Jurkat, Clone E6-1 (cell line): ENCODE measurements around the gene WAC. TPM values are rescaled to one million over a fixed set of nuclear protein-coding genes. Genes with fewer than 3 reads are reported as not detected.
"Not testable (repeated sequence)": the region's sequence is repeated elsewhere in the genome, so short reads cannot be mapped to it uniquely, and the experiment has no call there.

Source experiments
- DNase-seq: peaks from one replicate; pipeline ENCODE4 v3.0.0-alpha.2; 2011; ENCODE audit warnings: low read depth, low spot score
- H3K4me3 ChIP-seq: 2 replicates; pipeline ENCODE4 v1.5.1; 2011; ENCODE audit warnings: mild to moderate bottlenecking, low read length, control low read depth, moderate library complexity
- polyA plus RNA-seq: library from polyadenylated mRNA; unstranded; fragments of >200 nt; gene quantifications from one replicate; pipeline ENCODE4 v1.2.1, GENCODE V29; 2012; ENCODE audit warnings: missing spikeins; ENCODE audit not compliant: insufficient read length, insufficient read depth

WAC gene, protein sequence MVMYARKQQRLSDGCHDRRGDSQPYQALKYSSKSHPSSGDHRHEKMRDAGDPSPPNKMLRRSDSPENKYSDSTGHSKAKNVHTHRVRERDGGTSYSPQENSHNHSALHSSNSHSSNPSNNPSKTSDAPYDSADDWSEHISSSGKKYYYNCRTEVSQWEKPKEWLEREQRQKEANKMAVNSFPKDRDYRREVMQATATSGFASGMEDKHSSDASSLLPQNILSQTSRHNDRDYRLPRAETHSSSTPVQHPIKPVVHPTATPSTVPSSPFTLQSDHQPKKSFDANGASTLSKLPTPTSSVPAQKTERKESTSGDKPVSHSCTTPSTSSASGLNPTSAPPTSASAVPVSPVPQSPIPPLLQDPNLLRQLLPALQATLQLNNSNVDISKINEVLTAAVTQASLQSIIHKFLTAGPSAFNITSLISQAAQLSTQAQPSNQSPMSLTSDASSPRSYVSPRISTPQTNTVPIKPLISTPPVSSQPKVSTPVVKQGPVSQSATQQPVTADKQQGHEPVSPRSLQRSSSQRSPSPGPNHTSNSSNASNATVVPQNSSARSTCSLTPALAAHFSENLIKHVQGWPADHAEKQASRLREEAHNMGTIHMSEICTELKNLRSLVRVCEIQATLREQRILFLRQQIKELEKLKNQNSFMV
- 103 TPM for polyA plus RNA-seq

DNA sequence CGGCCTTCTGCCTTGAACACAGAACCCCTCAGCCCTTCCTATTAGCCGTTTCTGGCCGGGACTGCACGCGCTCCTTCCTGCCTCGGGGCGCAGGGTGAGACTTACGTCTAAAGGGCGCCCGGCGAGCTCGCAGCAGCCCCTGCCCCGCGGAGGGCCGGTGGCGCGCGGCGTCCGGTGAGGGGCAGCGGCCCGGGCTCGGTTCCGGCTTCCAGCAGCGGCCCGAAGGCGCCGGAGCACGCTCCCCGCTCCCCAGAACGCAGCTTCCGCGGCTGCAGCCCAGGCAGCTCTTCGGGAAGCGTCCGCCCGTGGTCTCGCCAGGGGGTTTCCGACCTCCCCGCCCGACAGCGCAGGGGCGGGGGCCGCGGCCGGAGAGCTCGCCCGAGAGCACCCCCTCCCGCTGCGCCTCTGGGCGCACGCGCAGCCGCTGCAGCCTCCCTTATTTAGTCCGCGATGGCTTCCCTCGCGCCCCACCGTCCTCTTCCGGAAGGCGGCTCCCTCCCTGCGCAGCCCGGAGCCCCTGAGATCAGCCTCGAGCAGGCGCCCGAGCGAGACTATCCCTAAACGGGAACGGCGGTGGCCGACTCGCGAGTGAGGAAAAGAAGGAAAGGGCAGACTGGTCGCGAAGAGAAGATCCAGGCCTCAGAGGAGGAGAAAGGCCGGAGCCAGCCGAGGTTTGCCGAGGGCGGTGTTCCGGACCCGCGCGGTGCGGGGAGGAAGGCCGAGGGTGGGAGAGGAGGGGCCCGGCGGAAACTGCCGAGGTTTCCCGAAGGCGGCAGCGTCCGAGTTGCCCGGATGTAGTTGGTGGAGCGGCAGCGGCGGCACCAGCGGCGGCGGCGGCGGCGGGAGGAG lies at the start of gene WAC:
Gene WAC (plus strand): TSS at position 782 of the 849 bp plus-strand sequence. CDS start 462 bp downstream, outside the sequence.
- H3K4me3 ChIP-seq: peak within 1 kb of the TSS; percentile 75
- DNase-seq: peak; percentile 85

DNA sequence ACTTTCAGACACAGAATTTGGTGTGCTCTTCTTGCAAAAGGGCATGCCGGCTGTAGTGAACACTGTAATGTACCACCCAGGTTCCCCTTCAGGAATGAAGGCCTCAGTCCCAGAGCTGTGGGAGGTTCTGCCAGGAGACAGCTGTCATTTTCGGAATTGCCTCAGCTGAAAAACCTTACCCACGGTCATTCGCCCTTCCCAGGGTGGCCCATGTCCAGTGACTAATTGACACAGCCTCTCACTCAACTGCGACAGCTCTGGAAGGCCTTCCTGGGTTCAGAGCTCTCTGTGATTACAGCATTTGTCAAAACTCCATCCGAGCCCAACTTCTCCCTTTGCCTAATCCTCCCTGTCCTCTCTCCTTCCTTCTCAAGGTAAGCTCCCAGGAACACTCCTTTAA lies 43.7 kb upstream of the WAC start:
- DNase-seq: no peak

DNA sequence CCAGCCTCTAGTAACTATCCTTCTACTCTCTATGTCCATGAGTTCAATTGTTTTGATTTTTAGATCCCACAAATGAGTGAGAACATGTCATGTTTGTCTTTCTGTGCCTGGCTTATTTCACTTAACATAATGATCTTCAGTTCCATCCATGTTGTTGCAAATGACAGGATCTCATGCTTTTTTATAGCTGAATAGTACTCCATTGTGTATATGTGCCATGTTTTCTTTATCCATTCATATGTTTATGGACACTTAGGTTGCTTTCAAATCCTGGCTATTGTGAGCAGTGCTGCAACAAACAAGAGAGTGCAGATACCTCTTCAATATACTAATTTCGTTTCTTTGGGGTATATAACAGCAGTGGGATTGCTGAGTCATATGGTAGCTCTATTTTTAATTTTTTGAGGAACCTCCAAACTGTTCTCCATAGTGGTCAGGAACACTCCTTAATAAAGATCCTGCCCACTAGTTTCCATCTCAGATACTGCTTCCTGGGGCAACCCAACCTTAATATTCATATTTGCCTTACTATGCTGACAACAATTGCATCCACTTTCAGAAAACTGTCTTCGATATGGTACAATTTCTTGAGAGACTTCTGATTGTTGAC lies 42.6 kb upstream of the WAC start:
- not testable (repeated sequence) for H3K4me3 ChIP-seq, DNase-seq

More for the DNA sequence above, 43.7 kb upstream of the WAC start:
- H3K4me3 ChIP-seq: no peak overlapping the region

DNA sequence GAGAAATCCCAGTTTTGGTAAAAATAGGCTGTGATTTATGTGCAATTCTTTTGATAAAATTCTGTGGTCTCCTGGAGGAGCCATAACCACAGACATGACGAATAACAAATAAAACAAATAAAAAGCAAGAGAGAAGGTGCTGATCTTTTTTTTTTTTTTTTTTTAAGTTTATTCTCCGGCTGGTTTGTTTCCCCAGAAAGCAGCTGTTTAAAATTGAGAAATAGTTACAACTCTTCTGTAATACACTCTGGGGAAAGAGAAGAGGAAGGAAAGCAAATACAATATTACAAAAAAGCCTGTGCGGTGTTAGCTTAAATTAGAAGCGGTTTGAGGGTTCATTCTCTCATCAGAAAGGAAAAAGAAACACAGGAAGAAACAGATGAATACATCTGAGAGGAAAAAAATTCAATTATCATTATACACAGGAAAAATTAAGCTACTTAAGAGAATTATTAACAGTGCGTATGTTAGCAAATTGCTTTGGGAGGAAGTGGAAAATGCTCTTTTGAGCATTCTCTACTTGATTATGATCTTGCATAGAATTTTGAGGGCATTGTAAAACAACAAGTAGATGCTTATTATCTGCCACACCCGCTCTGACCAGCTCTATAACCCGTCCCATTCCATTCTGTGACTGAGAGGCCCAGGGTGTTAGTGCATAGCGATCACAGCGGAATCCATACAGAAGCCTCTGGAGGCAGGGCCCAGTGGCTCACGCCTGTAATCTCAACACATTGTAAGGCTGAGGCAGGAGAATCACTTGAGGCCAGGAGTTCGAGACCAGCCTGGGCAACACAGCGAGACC lies 40.6 kb upstream of the WAC start:
- DNase-seq: no peak
- H3K4me3 ChIP-seq: no peak overlapping the region

DNA sequence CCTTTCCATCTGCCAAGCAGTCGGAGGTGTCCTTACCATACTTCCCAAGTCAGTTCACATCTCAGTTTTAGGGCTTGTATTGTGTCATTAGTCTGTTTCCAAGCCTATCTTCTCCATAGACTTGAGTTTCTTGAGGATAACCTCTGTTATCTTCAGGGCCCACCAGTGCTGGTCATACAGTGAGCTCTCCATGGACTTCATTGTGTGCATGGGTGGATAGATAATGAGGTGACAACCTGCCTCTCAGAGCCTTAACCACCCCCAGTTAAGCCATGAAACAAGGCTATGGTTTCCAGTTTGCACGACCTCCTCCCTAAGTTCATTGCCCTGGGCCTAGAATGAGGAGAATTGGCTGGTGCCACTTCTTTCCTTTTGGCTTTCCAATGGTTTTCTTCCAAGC lies 38.5 kb upstream of the WAC start:
- no peak overlapping the region for H3K4me3 ChIP-seq
- no peak for DNase-seq

DNA sequence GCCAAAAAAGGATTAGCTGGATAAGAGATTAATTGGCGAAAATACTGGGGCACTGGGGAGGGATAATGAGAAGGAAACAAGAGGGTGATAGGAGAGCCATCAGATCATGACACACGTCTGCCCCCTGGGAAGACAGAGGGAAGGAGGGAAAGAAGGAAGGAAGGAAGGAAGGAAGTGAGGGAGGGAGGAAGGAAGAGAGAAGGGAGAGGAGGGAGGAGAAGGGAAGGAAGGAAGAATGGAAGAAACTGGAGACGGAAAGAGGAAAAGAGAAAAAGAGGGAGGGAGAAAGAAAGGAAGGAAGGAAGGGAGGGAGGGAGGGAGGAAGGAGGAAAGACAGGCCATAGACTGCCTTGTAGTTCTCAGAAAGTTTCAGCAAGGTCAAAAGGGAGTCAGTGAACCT lies 37.8 kb upstream of the WAC start:
- no peak for DNase-seq
- H3K4me3 ChIP-seq: no peak overlapping the region

DNA sequence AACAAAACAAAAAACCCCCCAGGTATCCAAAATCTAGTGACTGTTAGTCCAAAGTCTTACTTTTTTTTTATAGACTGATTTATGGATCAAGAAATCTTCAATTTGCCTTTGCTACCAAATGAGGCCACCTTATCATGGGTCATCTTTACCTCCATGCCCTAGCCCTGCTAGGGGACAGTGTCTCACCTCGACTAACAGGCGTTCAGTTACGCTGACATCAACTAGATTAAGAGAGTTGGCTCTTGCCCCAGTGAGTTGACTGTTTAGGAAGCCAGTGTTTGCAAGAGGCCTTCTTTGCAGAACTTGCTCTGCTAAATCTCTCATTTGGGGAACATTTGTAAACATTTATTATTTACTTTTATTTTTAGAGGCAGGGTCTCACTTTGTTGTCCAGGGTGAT lies 36.9 kb upstream of the WAC start:
- no peak overlapping the region for H3K4me3 ChIP-seq
- no peak for DNase-seq

DNA sequence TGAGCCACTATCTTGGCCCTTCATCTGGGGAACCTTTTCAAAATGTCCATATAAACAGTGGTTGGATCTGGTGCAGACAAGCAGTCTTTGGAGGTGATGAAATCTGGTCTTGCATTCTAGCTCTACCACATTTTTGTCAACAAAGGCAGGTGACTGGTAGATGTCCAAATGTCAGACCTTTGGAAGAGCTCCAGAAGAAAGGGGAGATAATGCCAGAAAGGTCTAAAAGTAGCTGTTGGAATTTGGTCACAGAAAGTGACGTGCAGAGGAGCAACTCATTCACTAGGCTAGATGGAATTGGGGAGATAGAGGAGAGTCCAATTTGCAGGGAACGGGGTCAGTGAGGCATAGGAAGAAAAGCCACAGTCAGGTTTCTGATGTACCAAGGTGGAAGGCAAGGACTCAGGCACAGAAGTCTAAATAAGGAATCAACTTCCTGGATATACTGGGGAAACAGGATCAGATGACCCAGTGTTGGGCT lies 36.4 kb upstream of the WAC start:
- H3K4me3 ChIP-seq: no peak overlapping the region
- no peak for DNase-seq

DNA sequence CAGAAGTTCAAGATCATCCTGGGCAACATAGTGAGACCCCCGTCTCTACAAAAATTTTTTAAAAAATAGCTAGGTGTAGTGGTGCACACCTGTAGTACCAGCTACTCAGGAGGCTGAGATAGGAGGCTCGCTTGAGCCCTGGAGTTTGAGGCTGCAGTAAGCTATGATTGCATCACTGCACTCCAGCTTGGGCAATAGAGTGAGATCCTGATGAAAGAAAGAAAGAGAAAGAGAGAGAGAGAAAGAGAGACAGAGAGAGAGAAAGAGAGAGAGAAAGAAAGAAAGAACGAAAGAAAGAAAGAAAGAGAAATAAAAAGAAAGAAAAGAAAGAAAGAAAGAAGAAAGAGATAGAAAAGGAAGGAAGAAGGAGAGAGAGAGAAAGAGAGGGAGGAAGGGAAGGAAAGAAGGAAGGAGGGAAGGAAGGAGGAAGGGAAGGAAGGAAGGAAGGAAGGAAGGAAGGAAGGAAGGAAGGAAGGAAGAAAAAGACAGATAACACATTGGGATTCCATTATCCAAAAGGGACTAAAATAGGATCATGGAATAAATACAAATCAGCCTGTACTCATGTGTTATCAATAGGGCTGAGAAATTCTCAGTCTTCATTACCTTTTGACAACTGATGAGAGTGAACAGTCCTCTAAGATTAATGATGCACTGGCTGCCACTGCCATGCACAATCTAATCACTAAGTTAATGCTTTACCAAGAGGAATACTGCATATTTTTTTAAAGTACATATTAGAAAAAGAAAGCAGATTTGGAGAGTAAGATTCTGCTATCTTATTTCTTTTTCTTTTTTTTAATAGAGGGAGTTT lies 35.4 kb upstream of the WAC start:
- no peak overlapping the region for H3K4me3 ChIP-seq
- DNase-seq: no peak

DNA sequence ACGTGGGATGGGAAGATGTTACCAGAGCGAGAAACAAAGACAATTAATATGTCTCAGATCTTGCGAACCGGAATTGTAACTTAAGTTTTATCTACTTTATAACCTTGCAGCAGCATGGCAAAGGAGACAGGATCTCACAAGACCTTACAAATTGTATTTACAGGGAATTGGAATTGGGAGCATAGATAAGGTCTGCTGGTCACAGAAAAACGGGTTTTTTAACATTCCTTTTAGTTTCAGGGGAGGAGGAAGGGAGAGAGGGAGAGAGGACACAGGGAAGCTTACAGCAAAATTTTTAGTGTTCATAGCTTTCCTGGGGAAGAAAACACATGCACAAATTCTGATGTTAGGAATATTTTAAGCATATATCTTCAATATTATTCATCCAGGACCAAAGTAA lies 32.7 kb upstream of the WAC start:
- not testable (repeated sequence) for H3K4me3 ChIP-seq, DNase-seq

DNA sequence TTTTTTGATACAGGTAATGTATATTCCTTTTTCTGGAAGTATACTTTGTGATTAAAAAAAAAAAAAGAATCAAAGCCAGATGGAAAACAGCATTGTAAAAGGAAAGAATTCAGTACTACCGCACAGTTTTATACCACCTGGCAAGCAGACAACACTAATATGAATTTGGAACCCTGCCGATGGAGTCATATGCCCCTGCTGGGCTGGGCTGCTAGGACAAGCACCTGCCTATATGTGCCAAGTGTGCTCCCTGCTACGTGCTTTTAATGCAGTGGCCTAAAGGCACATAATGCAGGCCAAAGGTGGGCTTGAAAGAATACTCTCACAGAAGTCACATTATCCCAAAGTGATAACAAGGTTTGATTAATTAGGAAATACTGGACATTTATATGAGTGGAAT lies 29.8 kb upstream of the WAC start:
- no peak overlapping the region for H3K4me3 ChIP-seq
- DNase-seq: no peak

DNA sequence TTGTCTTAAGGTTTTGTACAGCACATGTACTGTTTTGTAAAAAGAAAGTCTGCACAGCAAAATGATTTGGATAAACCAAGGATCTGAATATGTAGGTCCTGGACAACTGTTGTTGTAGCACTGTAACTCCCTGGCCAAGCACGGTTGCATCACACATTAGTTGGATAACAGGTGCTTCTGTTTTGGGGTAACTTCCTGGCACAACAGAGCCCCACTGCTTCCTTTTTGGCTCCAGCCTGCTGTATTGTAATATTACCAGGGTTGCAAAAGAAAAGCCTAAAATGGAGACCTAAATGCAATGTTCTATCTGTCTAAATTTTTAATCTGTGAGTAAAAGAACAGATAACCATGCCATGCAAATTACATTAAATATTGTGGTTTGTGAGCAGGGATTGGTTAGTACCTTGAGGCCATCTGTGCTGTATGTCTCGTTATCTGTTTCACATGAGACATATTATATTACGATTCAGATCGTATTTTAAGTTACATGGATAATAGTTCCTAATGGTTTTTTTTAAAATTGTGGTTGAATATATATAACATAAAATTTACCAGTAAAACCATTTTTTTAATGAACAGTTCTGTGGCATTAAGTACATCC lies 27.5 kb upstream of the WAC start:
- no peak for DNase-seq
- no peak overlapping the region for H3K4me3 ChIP-seq

DNA sequence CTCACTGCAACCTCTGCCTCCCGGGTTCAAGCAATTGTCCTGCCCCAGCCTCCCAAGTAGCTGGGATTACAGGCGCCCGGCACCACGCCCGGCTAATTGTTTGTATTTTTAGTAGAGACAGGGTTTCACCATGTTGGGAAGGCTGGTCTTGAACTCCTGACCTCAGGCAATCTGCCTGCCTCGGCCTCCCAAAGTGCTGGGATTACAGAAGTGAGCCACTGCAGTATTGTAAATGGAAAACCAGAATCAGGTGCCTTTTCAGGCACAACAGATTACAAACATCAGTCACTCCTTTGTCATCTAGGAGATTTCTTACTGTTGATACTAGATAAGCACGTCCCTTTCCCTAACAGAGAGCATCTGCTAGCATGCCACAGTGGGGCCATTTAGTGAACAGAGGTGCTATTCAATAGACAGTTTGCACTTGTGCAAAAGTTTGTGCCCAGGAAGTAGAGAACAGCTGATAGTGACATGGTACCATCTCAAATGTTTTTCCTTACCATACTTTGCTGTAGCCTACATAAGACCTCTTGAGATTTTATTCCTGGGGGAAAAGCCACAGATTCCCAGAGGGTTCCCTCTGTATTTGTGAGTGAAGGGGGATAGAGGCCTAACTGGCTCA lies 24.5 kb upstream of the WAC start:
- no peak overlapping the region for H3K4me3 ChIP-seq
- DNase-seq: no peak

DNA sequence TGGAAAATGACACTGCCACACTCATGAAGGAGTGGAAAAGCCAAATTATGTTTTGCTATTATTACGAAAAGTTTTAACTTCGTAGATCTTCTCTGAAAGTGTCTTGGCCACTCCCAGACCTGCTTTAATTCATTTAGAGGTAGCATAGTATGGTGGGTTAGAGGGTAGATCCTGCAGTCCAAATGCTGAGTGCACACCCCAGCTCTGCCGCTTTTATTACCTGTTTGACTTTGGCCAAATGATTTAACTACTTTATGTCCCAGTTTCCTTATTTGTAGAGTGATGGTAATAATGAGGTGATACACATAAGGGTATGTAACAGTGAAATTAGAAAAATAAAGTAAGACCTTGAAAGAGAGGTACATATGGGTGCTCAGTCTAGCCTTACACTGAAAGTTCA lies 23.6 kb upstream of the WAC start:
- no peak for DNase-seq
- H3K4me3 ChIP-seq: no peak overlapping the region

DNA sequence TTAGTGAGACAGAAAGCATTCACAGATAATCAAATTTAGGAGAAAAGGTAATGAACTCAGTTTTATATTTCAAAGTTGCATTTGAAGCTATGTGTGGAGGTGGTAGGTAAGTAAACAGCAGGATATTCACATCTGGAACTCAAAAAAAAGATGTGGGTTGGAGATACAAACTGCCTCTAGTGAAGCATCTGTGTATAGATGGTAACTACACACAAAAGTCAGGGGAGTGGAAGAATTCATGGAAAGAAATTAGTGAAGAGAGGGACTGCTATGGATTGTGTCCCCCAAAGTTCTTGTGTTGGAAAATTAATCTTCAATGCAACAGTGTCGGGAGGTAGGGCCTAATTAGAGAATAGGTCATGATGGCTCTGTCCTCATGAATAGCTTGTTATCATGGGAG lies 18.3 kb upstream of the WAC start:
- H3K4me3 ChIP-seq: no peak overlapping the region
- no peak for DNase-seq

DNA sequence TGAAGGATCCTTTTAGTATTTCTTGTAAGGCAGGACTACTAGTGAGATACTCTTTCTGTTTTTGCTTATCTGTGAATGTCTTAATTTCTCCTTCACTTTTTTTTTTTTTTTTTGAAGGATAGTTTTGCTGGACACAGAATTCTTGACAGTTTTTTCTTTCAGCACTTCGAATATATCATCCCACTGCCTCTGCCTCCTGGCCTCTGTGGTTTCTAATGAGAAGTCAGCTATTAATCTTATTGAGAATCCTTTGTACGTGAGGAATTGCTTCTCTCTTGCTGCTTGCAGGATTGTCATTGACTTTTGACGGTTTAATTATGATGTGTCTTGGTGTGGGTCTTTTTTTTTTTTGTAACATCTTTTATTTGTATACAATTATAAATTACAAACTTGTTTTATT lies 12.6 kb upstream of the WAC start:
- no peak overlapping the region for H3K4me3 ChIP-seq
- no peak for DNase-seq

DNA sequence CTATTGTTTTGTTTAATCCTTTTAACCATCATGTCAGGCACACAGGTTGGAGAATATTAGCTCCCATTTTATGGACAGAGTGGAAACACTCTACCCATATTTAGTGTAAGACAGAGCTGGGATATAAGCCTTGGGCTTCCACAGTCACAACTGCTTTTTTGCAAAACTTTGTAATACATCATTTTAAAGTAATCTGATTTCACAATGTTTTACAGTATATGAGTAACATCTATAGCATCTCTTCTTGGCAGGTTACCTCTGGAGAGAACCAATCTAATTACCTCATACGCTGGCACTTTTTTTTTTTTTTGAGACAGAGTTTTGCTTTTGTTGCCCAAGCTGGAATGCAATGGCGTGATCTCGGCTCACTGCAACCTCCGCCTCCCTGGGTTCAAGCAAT lies 12.1 kb upstream of the WAC start:
- DNase-seq, H3K4me3 ChIP-seq: not testable (repeated sequence)
